ENCODE results near the gene CEP135. TPM values are rescaled to one million over a fixed set of nuclear protein-coding genes. Genes with fewer than 3 reads are reported as not detected.

The CEP135 gene
- total RNA-seq, 1 donor from 2014 or later = 14.8 TPM

- no peaks in the 10 kb centered on the region for H3K4me1 Mint-ChIP-seq (ENCODE audit: unreplicated experiment)
- no peaks in the 10 kb centered on the region for H3K9me3 Mint-ChIP-seq (ENCODE audit: unreplicated experiment)
- H3K27ac Mint-ChIP-seq (ENCODE audit: unreplicated experiment) = no peak overlapping the region
- no peaks in the 10 kb centered on the region for H3K27me3 Mint-ChIP-seq (ENCODE audit: unreplicated experiment)
- no peak for TF ChIP-seq CTCF (IDR thresholded peaks at IDR 0.05; ENCODE audit: unreplicated experiment)
- no peak for DNase-seq (ENCODE audit: low spot score)
- no peak overlapping the region for H3K4me3 Mint-ChIP-seq (ENCODE audit: unreplicated experiment)
- no peaks in the 10 kb centered on the region for H3K36me3 Mint-ChIP-seq (ENCODE audit: low read depth, unreplicated experiment)
Measured at GRCh38 chr4:55920571-55920970, 28.2 kb upstream of the CEP135 start.

GRCh38 chr4:55921093-55921492 lies 27.7 kb upstream of the CEP135 start:
- no peak for DNase-seq (ENCODE audit: low spot score)
- Mint-ChIP-seq H3K4me1 (ENCODE audit: unreplicated experiment) (no peaks in the 10 kb centered on the region), H3K27me3 (ENCODE audit: unreplicated experiment) (no peaks in the 10 kb centered on the region), H3K9me3 (ENCODE audit: unreplicated experiment) (no peaks in the 10 kb centered on the region), H3K27ac (ENCODE audit: unreplicated experiment) (no peak overlapping the region), H3K36me3 (ENCODE audit: low read depth, unreplicated experiment) (no peaks in the 10 kb centered on the region), H3K4me3 (ENCODE audit: unreplicated experiment) (no peak overlapping the region)
- no peak for TF ChIP-seq CTCF (IDR thresholded peaks at IDR 0.05; ENCODE audit: unreplicated experiment)

- Mint-ChIP-seq H3K27ac (ENCODE audit: unreplicated experiment) (no peak overlapping the region), H3K4me1 (ENCODE audit: unreplicated experiment) (no peaks in the 10 kb centered on the region), H3K27me3 (ENCODE audit: unreplicated experiment) (no peaks in the 10 kb centered on the region), H3K4me3 (ENCODE audit: unreplicated experiment) (no peak overlapping the region), H3K36me3 (ENCODE audit: low read depth, unreplicated experiment) (no peaks in the 10 kb centered on the region), H3K9me3 (ENCODE audit: unreplicated experiment) (no peaks in the 10 kb centered on the region)
- TF ChIP-seq CTCF (IDR thresholded peaks at IDR 0.05; ENCODE audit: unreplicated experiment) = no peak
- DNase-seq (ENCODE audit: low spot score) = no peak
Measured at GRCh38 chr4:55925241-55925640, 23.5 kb upstream of the CEP135 start.

GRCh38 chr4:55926610-55927009 lies 22.1 kb upstream of the CEP135 start:
- Mint-ChIP-seq H3K27ac (ENCODE audit: unreplicated experiment) (no peak overlapping the region), H3K9me3 (ENCODE audit: unreplicated experiment) (no peaks in the 10 kb centered on the region), H3K4me3 (ENCODE audit: unreplicated experiment) (no peak overlapping the region), H3K27me3 (ENCODE audit: unreplicated experiment) (no peaks in the 10 kb centered on the region), H3K36me3 (ENCODE audit: low read depth, unreplicated experiment) (no peaks in the 10 kb centered on the region), H3K4me1 (ENCODE audit: unreplicated experiment) (peaks cover 4% of the 10 kb centered on the region)
- no peak for DNase-seq (ENCODE audit: low spot score)
- TF ChIP-seq CTCF (IDR thresholded peaks at IDR 0.05; ENCODE audit: unreplicated experiment) = no peak

- Mint-ChIP-seq H3K9me3 (ENCODE audit: unreplicated experiment) (no peaks in the 10 kb centered on the region), H3K27me3 (ENCODE audit: unreplicated experiment) (no peaks in the 10 kb centered on the region), H3K27ac (ENCODE audit: unreplicated experiment) (no peak overlapping the region), H3K36me3 (ENCODE audit: low read depth, unreplicated experiment) (no peaks in the 10 kb centered on the region), H3K4me3 (ENCODE audit: unreplicated experiment) (no peak overlapping the region), H3K4me1 (ENCODE audit: unreplicated experiment) (peaks cover 4% of the 10 kb centered on the region)
- no peak for TF ChIP-seq CTCF (IDR thresholded peaks at IDR 0.05; ENCODE audit: unreplicated experiment)
- no peak for DNase-seq (ENCODE audit: low spot score)
Measured at GRCh38 chr4:55927803-55928437, 20.8 kb upstream of the CEP135 start.

All from endothelial cell (in vitro differentiated cells).